ENCODE measurements around the gene ARMH4.

The ARMH4 gene

GRCh38 chr14:58048219-58048618, 103.8 kb downstream of the ARMH4 start:
- H3K27ac ChIP-seq = no peak overlapping the region
- no peak for TF ChIP-seq CTCF (conservative IDR thresholded peaks at IDR 0.05)

- TF ChIP-seq CTCF (conservative IDR thresholded peaks at IDR 0.05) = no peak
- no peak overlapping the region for H3K27ac ChIP-seq
Measured at GRCh38 chr14:58027904-58028303, 124.1 kb downstream of the ARMH4 start.

DNA sequence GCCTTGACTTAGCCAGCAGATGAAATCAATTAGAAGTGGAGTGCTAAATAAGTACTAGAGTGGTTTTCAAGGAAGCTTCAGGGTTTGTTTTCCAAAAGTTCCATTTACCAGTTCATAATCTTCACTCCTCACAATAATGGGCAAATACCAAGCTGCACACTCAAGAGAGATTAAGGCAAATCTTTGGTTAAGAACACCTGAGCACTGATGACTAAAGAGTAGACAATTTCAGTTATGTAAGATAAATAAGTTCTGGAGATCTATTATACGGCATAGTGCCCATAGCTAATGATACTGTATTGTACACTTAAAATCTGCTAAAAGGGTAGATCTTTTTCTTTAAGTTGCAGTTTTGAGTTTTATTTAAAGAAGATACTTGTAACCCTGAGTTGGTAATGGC, 125.0 kb downstream of the ARMH4 start:
- H3K27ac ChIP-seq = no peak overlapping the region
- no peak for TF ChIP-seq CTCF (conservative IDR thresholded peaks at IDR 0.05)

- TF ChIP-seq CTCF (conservative IDR thresholded peaks at IDR 0.05) = no peak
- no peak overlapping the region for H3K27ac ChIP-seq
Measured at GRCh38 chr14:58026219-58026618, 125.8 kb downstream of the ARMH4 start.

GRCh38 chr14:58014778-58015177, 137.2 kb downstream of the ARMH4 start:
- TF ChIP-seq CTCF (conservative IDR thresholded peaks at IDR 0.05) = no peak
- H3K27ac ChIP-seq = no peak overlapping the region

DNA sequence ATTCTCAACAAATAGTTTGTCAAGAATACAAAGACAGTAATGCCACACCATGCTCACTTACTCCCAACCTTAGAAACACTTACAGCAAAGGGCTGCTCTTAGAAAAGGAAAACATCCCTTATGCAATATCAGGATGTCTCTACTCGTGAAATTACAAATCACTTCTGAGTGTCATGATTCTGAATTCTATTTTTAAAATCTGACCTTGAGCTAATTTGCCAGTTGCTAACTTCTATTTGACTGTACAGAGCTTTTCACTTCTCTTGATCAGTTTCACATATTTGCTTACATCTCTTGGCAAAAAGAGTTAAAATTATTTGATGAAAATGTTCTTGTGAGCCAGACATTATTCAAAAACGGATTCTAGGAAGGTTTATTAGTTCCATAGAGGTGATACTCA, 149.4 kb downstream of the ARMH4 start:
- TF ChIP-seq CTCF (conservative IDR thresholded peaks at IDR 0.05) = no peak
- H3K27ac ChIP-seq = no peak overlapping the region

- no peak for TF ChIP-seq CTCF (conservative IDR thresholded peaks at IDR 0.05)
- no peak overlapping the region for H3K27ac ChIP-seq
Measured at GRCh38 chr14:57999979-58000378, 152.0 kb downstream of the ARMH4 start.

GRCh38 chr14:57999471-57999870, 152.5 kb downstream of the ARMH4 start:
- no peak overlapping the region for H3K27ac ChIP-seq
- TF ChIP-seq CTCF (conservative IDR thresholded peaks at IDR 0.05) = no peak

Data from VCaP (cell line).